PFSK-1 (cell line): Measurements from ENCODE around the gene GAPDHS.

Experiments
- POLR2AphosphoS5 ChIP-seq: IDR thresholded peaks from 2 replicates; pipeline ENCODE4 v1.6.1; 2012; ENCODE audit warnings: low read depth, mild to moderate bottlenecking, control low read depth, low read length, moderate library complexity
- SIN3A ChIP-seq: IDR thresholded peaks from 2 replicates; pipeline ENCODE4 v1.6.1; 2012; ENCODE audit warnings: mild to moderate bottlenecking, low read length, moderate library complexity, borderline replicate concordance; ENCODE audit not compliant: insufficient read depth

DNA sequence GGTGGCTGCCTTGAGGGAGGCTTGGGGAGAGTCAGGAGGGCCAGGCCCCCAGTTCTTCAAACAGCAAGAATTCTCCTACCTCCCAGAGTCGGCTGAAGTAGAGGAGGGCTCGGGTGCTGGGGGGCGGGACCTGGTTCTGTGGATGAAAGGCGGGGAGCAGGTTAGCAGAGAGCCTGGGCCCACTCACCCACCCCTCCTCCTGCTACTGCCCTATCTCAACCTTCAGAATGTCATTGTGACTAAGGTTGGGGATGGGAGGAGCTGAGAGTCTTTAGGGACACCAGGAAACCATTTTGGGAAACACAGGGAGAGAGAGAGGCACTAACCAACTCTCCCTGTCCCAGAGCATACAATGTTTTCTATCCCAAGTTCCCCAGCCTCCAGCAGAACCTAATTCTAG, 30.5 kb upstream of the GAPDHS start:
- TF ChIP-seq POLR2AphosphoS5 (no peak), SIN3A (no peak)
